Measurements from ENCODE around the gene ZNF282. TPM values are rescaled to one million over a fixed set of nuclear protein-coding genes. Genes with fewer than 3 reads are reported as not detected.
A peak's percentile ranks its signal among the peaks of the same experiment; 100 is the strongest.

The ZNF282 gene
- total RNA-seq, 1 donor from 2014 or later: 24.5 TPM

GRCh38 chr7:149239345-149240143, 44.2 kb downstream of the ZNF282 start, which contains the start of gene ZNF212:
ZNF212 (plus strand) TSS chr7:149239651; CDS start chr7:149239779, 128 bp downstream.
- no peaks in the 10 kb centered on the region for H3K27me3 Mint-ChIP-seq (ENCODE audit: low read depth)
- peak within 1 kb of the TSS; percentile 94 for H3K4me3 Mint-ChIP-seq (ENCODE audit: unreplicated experiment)
- peak within 1 kb of the TSS; percentile 87 for H3K27ac Mint-ChIP-seq (ENCODE audit: unreplicated experiment)
- H3K36me3 Mint-ChIP-seq (ENCODE audit: low read depth): peaks cover 6% of the 10 kb centered on the region
- peak; percentile 87 for TF ChIP-seq CTCF (IDR thresholded peaks at IDR 0.05)
- peaks cover 18% of the 10 kb centered on the region for H3K4me1 Mint-ChIP-seq (ENCODE audit: low read depth)
- H3K9me3 Mint-ChIP-seq (ENCODE audit: low read depth): peaks cover 9% of the 10 kb centered on the region
- peak; percentile 96 for DNase-seq (ENCODE audit: low spot score)

DNA sequence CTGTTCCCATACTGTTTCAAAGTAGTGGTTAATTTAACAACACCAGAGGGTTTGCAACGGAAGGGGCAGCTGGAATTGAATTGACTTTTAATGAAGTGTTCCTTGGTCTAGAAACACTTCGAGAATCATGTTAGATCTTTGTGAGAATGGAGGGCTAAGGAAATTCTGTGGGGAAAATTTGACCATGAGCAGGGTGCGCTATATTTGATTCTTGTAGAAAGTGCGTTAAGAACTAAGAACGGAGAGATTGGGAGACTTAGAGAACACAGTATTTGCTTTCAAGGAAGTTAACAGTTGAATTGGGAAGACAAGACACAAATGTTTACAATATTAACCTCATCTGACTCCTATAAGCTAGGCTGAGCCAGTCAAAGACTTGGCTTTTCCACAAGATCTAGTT, 45.3 kb downstream of the ZNF282 start:
- DNase-seq (ENCODE audit: low spot score): no peak
- no peaks in the 10 kb centered on the region for H3K27me3 Mint-ChIP-seq (ENCODE audit: low read depth)
- peak overlapping the region; percentile 94 for H3K4me3 Mint-ChIP-seq (ENCODE audit: unreplicated experiment)
- peaks cover 6% of the 10 kb centered on the region for H3K36me3 Mint-ChIP-seq (ENCODE audit: low read depth)
- peak overlapping the region; percentile 2 for H3K27ac Mint-ChIP-seq (ENCODE audit: unreplicated experiment)
- no peak for TF ChIP-seq CTCF (IDR thresholded peaks at IDR 0.05)
- peaks cover 9% of the 10 kb centered on the region for H3K9me3 Mint-ChIP-seq (ENCODE audit: low read depth)
- H3K4me1 Mint-ChIP-seq (ENCODE audit: low read depth): peaks cover 18% of the 10 kb centered on the region

DNA sequence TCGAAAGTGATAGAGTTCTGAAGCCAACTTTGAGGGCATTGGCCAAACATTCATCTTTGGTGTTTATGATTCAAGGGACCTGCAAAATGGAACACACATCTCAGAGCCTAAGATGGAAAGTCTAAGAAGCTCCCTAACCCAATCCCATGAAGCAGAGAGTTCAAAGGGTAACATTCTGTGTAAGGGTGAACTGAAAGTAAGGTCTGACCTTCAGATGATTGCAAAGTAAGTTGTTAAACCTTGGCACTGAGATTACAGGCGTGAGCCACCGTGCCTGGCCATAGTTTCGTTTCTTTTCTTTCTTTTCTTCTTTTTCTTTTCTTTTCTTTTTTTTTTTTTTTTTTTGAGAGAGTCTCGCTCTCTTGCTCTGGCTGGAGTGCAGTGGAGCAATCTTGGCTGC, 46.4 kb downstream of the ZNF282 start:
- H3K36me3 Mint-ChIP-seq (ENCODE audit: low read depth): peaks cover 6% of the 10 kb centered on the region
- H3K9me3 Mint-ChIP-seq (ENCODE audit: low read depth): peaks cover 9% of the 10 kb centered on the region
- H3K27ac Mint-ChIP-seq (ENCODE audit: unreplicated experiment): no peak overlapping the region
- DNase-seq (ENCODE audit: low spot score): peak; percentile 2
- TF ChIP-seq CTCF (IDR thresholded peaks at IDR 0.05): no peak
- peaks cover 18% of the 10 kb centered on the region for H3K4me1 Mint-ChIP-seq (ENCODE audit: low read depth)
- H3K27me3 Mint-ChIP-seq (ENCODE audit: low read depth): no peaks in the 10 kb centered on the region
- no peak overlapping the region for H3K4me3 Mint-ChIP-seq (ENCODE audit: unreplicated experiment)

DNA sequence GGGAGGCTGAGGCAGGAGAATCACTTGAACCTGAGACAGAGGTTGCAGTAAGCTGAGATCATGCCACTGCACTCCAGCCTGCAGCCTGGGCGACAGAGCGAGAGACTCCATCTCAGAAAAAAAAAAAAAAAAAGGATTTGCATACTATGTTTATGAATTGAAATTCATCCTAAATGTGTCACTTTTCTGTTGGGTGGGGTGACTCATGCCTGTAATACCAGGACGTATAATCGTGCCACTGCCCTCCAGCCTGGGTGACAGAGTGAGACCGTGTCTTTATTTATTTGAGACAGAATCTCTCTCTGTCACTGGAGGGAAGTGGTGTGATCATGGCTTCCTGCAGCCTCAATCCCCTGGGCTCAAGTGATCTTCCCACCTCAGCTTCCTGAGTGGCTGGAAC, 49.9 kb downstream of the ZNF282 start:
- Mint-ChIP-seq H3K4me3 (ENCODE audit: unreplicated experiment) (no peak overlapping the region), H3K27ac (ENCODE audit: unreplicated experiment) (no peak overlapping the region), H3K27me3 (ENCODE audit: low read depth) (no peaks in the 10 kb centered on the region), H3K4me1 (ENCODE audit: low read depth) (peaks cover 21% of the 10 kb centered on the region), H3K36me3 (ENCODE audit: low read depth) (peaks cover 6% of the 10 kb centered on the region), H3K9me3 (ENCODE audit: low read depth) (peaks cover 9% of the 10 kb centered on the region)
- DNase-seq (ENCODE audit: low spot score): no peak
- TF ChIP-seq CTCF (IDR thresholded peaks at IDR 0.05): no peak

DNA sequence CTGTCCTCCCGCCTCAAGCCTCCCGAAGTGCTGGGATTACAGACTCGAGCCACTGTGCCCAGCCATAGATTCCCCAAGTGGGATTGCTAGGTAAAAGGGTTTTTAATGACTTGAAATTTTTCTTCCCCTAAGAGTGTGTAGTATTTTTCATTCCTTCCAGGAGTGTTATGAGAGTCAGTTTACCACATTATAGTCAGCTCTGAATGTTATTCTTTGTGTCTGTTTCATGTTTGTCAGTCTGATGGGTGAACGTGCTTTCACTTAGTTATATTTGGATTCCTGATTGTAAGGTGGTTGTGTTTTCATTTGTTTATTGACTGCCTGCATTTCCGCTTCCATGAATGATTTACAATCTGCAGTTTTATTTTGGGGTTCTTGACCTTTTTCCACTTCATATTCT, 50.4 kb downstream of the ZNF282 start:
- Mint-ChIP-seq H3K4me3 (ENCODE audit: unreplicated experiment) (no peak overlapping the region), H3K27me3 (ENCODE audit: low read depth) (no peaks in the 10 kb centered on the region), H3K27ac (ENCODE audit: unreplicated experiment) (no peak overlapping the region), H3K4me1 (ENCODE audit: low read depth) (peaks cover 16% of the 10 kb centered on the region), H3K36me3 (ENCODE audit: low read depth) (peaks cover 10% of the 10 kb centered on the region), H3K9me3 (ENCODE audit: low read depth) (peaks cover 9% of the 10 kb centered on the region)
- no peak for TF ChIP-seq CTCF (IDR thresholded peaks at IDR 0.05)
- DNase-seq (ENCODE audit: low spot score): no peak
